Raji (cell line): ENCODE measurements around the gene AGTR1.

ENCODE experiments used
- POLR2A ChIP-seq: IDR thresholded peaks from 2 replicates; pipeline ENCODE4 v1.6.1; 2011; ENCODE audit warnings: low read depth, low read length, control low read depth; ENCODE audit not compliant: insufficient read depth

AGTR1 gene

GRCh38 chr3:148697306-148698189 is at the start of gene AGTR1:
TSS of gene AGTR1 (plus strand) at chr3:148697903. CDS start at chr3:148741036, 43,133 bp downstream.
- no peak for TF ChIP-seq POLR2A

GRCh38 chr3:148648685-148649352 is 48.9 kb upstream of the AGTR1 start:
- no peak for TF ChIP-seq POLR2A

DNA sequence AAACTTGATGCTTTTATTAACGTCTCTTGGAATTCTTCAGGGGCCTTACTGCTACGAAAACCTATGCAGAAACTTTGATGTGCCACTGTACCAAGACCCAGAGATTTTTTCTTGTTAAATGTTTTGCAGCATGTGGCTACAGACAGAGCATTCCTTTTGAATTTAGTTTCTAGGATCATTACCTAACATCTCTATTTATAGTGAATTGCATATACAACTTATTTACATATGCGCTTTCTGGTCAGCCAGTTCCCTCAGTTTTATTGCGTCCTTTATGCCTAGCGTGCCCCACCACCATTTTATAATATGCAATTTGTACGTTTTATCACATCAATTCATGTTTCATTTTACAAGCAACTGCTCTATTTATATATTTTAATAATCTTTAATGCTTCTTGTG is 46.2 kb upstream of the AGTR1 start:
- no peak for TF ChIP-seq POLR2A

DNA sequence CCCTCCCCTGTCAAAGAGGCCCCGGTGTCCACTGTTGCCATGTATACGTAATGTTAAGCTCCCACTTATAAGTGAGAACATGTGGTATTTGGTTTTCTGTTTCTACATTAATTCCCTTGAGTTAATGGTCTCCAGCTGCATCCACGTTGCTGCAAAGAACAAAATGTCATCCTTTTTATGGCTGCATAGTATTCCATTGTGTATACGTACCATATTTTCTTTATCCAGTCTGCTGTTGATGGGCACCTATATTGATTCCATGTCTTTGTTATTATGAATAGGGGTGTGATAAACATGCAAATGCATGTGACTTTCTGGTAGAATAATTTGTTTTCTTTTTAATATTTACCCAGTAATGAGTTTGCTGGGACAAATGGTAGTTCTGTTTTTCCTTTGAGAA is 43.3 kb upstream of the AGTR1 start:
- TF ChIP-seq POLR2A: no peak

DNA sequence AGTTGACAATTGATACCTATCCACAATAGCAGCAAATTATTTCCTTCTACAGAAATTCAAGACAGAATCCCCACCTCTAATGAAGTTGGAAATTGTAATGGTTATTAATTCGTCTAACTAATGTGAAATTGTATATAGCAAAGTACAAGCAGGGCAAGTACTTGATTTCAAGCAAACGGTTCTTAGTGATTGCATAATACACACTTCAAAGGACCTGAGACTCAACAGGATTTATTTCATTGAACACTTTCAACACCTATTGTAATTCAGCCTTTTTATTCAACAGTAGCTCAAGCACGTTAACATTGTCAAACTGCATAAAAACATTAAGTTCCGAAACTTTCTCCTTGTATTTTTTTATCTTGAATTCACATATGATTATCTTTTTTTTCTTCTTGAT is 40.2 kb upstream of the AGTR1 start:
- TF ChIP-seq POLR2A: no peak

- no peak for TF ChIP-seq POLR2A
Measured at GRCh38 chr3:148659512-148659911, 38.2 kb upstream of the AGTR1 start.

DNA sequence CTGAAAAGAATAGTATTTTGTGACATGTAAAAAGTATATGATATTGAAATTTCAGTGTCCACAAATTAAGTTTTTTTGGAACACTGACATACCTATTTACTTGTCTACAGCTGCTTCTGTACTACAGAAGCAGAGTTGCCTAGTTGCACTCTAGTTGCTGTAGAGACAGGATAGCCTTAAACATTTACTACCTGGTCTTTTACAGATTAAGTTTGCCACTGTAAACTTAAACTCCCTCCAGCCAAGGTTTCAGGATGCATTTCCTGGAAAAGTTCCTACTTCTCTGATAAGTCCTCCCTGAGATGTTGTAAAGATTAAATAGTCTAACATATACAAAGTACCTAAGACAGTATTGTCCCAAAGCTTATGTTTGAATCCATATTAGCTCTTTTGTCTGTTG is 17.4 kb upstream of the AGTR1 start:
- no peak for TF ChIP-seq POLR2A

- TF ChIP-seq POLR2A: no peak
Measured at GRCh38 chr3:148681080-148681479, 16.6 kb upstream of the AGTR1 start.

GRCh38 chr3:148682997-148683396 is 14.7 kb upstream of the AGTR1 start:
- TF ChIP-seq POLR2A: no peak

DNA sequence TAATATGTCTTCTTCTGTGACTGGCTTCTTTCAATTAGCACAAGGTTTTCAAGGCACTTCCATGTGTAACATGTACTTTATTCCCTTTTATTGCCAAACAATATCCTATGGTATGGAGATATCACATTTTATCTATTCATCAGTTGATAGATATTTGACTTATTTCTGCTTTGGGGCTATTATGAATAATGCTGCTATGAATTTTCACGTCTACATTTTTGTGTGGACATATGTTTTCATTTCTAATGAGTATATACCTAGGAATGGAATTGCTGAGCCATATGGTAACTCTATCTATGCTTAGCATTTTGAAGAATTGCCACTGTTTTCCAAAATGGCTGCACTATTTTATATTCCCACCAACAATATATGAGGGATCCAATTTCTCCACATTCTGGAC is 3.6 kb upstream of the AGTR1 start:
- no peak for TF ChIP-seq POLR2A

DNA sequence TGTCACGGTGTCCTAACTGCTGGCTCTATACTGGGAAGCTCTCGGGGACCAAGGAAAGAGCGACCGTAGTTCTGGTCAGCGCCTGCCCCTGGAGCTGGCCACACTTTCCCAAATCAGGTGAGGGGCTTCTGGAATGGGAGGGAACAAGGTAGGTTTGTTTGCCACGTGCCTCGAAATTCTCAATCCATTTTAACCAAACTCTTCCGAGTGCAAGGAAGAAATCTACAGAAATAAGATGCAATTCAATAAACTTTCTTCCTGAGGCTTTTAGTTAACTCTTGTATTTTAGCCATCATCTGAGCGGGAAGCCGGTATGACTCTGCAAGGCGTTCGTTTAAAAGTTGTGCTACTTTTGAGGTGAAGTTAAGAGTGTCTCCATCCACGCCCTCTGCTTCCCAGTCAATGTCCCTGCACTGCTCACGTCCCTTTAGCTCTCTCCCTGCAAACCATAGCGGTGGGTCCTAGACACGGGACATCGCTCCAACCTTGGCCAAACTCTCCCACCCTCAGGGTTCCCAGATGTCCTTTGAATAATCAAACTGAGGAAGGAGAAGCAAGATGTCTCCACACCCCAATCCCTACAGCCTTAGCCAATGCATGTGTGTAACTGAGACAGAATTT is 597 bp downstream of the AGTR1 start:
- no peak for TF ChIP-seq POLR2A

DNA sequence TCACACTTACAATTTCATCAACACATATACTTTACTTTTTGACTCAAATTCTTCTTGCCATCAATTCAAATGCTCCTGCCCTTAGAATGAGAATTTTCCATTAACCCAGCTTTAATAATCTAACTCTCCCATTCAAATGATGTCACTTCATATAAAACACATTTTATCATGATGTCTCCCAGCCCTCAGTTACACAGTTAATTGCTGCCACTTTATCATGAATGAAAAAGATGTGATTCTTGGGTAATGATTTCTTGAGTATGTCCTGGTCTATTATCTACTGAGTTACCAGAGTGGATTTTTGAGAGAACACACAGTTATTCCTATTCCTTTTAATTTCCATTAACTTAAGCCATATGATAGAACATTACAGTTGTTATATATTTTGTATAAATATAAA is 7.6 kb downstream of the AGTR1 start:
- TF ChIP-seq POLR2A: no peak

- TF ChIP-seq POLR2A: no peak
Measured at GRCh38 chr3:148707601-148708380, 10.1 kb downstream of the AGTR1 start.

- TF ChIP-seq POLR2A: no peak
Measured at GRCh38 chr3:148708409-148708808, 10.7 kb downstream of the AGTR1 start.
